Amygdala (tissue), 56 donors: ENCODE data around the gene CHST1.

Experiments used
- DNase-seq, 56 donors: peaks; one replicate each; lab custom pipeline; 2025; lab: John Stamatoyannopoulos, UW

CHST1 gene

GRCh38 chr11:45648931-45649330 lies 16.5 kb downstream of the CHST1 start:
- DNase-seq: no peak

- DNase-seq: no peak
Measured at GRCh38 chr11:45647786-45648185, 17.6 kb downstream of the CHST1 start.

- DNase-seq: no peak
Measured at GRCh38 chr11:45647329-45647728, 18.1 kb downstream of the CHST1 start.

- no peak for DNase-seq
Measured at GRCh38 chr11:45646275-45646927, 19.0 kb downstream of the CHST1 start.

- no peak for DNase-seq
Measured at GRCh38 chr11:45644981-45645889, 20.2 kb downstream of the CHST1 start.

- no peak for DNase-seq
Measured at GRCh38 chr11:45643598-45644260, 21.7 kb downstream of the CHST1 start.

- no peak for DNase-seq
Measured at GRCh38 chr11:45641961-45642360, 23.5 kb downstream of the CHST1 start.

- DNase-seq: no peak
Measured at GRCh38 chr11:45638051-45638450, 27.4 kb downstream of the CHST1 start.

- DNase-seq: no peak
Measured at GRCh38 chr11:45635907-45636306, 29.5 kb downstream of the CHST1 start.

- no peak for DNase-seq
Measured at GRCh38 chr11:45625611-45626010, 39.8 kb downstream of the CHST1 start.

- no peak for DNase-seq
Measured at GRCh38 chr11:45624095-45624494, 41.3 kb downstream of the CHST1 start.

- no peak for DNase-seq
Measured at GRCh38 chr11:45622861-45623260, 42.6 kb downstream of the CHST1 start.

GRCh38 chr11:45622283-45622682 lies 43.1 kb downstream of the CHST1 start:
- DNase-seq: no peak

GRCh38 chr11:45621588-45621987 lies 43.8 kb downstream of the CHST1 start:
- no peak for DNase-seq

GRCh38 chr11:45620243-45620642 lies 45.2 kb downstream of the CHST1 start:
- DNase-seq: no peak

- DNase-seq: no peak
Measured at GRCh38 chr11:45618897-45619296, 46.5 kb downstream of the CHST1 start.

- DNase-seq: no peak
Measured at GRCh38 chr11:45617871-45618601, 47.4 kb downstream of the CHST1 start.

- DNase-seq: no peak
Measured at GRCh38 chr11:45616802-45617549, 48.4 kb downstream of the CHST1 start.

GRCh38 chr11:45615182-45615792 lies 50.1 kb downstream of the CHST1 start:
- no peak for DNase-seq
